HG03442 (cell line): Measurements from ENCODE around the gene ABL1.
A peak's percentile ranks its signal among the peaks of the same experiment; 100 is the strongest.

Experiments
- ATAC-seq: cut with Tn5 transposase; IDR thresholded peaks from one replicate; pipeline ENCODE4 v1.9.1; 2021; ENCODE audit warnings: mild to moderate bottlenecking, moderate library complexity; ENCODE audit not compliant: unreplicated experiment

The ABL1 gene

DNA sequence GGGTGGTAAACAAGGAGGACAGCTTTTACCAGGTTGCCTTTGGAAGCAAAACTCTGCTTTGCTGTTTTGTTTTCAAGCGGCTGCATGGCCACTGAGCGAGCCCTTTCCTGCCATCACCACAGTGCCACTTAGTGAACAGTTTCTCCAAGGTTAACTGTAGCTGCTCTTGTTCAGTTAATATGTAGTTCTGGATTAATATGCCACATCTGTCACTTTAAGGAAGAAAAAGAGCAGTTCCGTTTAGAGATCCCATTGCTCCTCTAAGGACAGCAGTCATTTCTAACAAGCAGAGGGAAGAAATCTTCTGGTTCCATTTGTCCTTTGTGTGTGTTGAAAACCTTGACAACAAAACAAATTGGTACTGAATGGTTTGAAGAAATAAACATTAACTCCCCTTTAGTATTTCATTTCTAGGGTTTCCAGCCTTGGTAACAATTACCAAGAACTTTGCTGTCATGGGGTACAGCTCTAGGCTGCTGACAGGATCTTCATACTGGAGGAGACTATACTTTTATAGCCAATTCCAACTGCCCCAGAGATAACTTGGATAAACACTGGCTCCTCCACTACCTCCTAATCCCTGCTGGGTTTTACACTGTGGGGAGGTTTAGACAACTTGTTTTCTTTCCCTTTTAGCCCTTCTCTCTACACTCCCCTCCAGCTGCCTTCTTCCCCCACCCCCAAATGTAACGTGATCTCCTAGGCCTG, 10.3 kb upstream of the ABL1 start:
- ATAC-seq, result no peak

DNA sequence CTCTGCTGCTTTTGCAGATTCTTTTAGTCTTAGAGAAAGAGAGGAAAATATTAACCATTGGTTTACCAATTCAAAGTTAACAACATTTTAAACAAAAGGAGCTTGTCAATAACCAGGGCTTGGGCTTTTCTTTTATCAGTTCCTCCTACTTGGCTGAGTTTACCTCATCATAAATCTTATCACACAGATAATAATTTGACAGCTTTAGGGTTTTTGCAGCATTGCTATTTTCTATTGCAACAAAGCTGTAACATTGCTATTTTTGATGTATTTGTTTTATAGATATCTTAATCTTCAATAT, 9.8 kb upstream of the ABL1 start:
- ATAC-seq, result no peak

DNA sequence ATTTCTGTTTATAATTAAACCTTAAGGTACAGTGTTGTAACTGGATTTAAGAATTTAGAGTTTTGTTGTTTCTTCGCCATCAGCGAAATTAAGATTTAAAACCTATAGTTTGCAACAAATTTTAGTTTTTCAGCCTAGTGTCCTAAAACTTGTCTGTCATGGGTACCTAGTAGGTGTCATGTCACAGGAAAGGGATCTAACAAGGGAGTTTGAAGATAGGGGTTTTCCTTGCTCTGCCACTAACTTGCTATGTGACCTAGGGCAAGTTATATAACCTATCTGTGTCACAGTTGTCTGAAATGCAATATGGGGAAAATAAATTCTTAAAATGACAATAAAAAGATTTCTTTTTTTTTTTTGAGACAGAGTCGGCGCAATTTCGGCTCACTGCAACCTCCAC, 9.2 kb upstream of the ABL1 start:
- ATAC-seq, result no peak

DNA sequence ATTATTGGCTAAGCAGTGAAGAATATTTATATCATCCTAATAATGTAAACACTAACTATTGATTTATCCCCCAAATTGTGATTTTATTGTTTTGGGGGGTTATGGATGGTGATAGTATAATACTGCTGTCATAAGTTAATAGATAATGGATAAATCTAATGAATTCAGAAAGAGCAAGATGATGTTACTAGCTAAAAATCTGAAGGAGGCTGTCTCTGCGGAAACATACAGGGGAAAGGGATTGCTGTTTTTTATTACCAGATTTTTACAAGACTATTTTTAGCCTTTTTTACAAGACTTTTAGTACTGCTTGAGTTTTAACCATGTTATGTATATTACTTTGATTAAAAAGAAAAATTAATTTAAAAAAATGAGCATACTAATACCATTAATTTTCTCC, 5.3 kb upstream of the ABL1 start:
- no peak for ATAC-seq

DNA sequence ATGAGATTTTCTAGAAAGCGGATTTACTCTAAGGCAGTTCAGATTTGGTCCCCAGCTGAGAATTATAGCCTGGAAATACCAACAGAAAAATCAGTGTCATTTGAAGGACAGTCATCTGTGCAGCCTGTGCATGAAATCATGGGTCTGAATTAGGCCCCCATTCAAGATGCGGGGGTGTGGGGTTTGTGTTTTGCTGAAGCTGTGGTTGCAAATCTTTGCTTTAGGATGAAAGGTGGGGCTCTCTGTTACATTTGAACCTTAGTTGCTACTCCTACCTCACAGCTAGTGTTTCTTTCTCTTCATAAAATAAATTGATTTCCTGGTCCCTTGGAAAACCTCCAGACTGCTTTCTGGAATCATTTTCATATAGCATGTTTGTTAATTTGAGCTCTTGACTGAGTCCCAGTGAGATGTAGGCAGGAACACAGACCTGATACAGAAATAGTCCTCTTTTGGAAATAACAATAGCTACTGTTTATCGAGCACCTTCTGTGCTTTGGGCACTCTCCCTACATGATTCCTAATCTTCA, 4.8 kb upstream of the ABL1 start:
- no peak for ATAC-seq

DNA sequence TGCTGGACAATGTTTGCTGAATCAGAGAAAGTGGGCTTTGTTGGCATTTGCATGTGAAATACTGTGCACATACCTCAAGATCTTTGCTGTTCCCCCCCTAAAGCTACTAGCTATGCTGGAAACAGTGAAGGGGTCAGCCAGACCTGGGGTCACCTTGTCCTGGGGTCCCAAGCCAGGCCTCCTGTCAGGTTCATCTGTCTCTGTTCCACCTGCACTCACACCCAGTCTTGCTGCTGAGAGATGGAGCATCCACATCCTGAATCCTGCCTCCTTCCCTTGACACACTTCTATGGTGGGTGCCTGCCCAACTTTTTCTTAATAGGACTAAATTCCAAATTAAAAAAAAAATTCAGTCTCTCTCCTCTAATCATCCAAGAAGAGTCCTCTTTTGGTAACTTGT, 4.0 kb upstream of the ABL1 start:
- ATAC-seq, result no peak

DNA sequence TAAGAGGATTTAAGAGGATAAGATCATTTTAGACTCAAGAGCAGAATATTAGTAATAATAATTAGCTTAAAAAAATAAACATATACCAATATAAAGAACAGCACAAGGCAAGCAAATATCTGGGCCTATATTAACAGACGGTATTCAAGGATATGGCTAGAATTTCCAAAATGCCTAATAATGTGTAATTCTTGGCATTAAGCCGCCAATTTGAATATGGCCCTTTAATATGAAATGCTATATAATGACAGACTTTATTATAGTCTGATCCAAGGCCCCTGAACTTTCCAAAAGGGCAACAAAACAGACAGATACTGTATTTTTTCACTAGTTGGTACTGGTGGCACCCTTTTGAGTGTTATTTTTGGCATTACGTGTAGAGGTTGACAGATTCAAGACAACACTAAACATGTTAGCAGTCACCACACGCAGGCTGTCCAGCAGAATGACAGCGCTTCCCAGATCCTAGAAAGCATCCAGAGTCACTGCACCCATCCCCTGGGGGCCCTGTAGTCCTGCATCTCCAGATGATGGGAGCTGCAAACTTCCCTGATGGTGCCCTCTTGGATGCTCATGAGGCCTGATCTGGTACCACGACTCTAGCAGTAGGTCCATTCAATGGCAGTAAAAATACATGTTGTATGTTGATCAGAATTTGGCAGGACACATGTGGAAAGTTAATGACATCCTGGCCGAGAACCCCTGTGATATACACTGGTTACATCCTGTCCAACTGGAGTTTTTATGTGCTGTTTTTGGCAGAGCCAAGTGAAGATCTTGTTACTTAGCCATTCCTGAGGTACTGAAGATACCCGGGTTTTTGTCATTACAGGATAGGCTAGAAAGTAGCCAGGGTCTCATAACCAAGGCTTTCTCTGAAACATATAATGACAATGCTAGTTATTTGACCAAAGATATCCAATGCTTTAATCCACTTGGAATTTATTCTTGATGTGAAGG, 1.7 kb upstream of the ABL1 start:
- no peak for ATAC-seq

DNA sequence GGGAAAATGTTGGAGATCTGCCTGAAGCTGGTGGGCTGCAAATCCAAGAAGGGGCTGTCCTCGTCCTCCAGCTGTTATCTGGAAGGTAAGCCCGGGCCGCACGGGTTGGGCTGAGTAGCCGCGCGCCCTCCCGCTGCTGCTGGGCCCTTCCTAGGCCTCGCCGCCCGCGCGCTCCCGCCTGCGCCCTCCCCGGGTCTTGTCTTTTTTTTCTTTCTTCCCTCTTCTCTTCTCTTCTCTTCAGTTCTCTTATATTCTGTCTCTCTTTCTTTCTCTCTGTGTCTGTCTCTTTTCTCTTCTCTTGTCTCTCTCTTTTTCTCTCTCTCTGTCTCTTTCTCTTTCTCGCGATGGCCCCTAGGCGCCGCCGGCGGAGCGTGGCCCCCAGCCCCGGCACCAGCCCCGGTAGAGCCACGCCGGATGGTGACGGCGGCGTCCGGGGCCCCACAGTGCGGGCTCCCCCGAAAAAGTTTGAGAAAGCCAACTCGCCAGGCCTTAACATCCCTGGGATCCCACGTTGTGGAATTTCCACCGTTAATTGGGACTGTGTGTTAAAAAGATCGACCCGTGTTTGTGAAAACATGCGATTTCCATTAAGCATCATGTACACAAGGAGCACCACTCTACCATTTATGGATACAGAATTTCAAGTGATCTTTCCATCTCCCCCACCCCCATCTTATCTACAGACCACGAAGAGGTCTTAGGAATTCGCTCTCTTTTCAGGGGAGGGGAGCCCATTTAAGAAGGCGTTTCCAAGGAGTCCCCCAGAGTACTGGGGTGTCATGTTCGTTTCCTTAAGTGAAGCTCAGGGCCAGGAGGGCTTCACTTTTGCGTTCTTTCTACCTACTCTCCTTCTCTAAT, 616 bp downstream of the ABL1 start:
- peak; percentile 24 for ATAC-seq

DNA sequence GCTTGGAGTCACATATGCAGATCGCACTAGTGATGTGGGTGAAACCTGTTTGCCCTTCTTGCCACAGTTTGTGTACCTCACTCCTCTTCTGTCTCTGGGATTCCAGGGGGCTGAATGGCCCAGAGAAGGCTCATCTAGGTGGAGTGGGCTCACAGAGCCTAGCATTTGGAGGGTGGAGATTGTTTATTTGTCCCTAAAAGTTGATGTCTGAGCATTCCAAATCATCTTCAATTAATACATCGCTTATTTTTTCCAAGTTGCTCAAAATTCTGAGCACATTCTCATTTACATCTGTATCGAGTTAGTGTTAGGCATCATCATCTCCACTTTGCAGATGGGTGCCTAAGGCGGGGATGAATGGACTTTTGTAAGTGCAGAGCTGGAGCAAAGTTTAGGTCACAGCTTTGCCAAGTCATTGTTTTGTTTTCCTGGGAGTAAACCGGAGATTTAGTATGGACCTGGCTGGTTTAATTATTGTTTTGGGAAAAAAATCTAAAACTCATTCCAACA, 2.0 kb downstream of the ABL1 start:
- ATAC-seq, result no peak

DNA sequence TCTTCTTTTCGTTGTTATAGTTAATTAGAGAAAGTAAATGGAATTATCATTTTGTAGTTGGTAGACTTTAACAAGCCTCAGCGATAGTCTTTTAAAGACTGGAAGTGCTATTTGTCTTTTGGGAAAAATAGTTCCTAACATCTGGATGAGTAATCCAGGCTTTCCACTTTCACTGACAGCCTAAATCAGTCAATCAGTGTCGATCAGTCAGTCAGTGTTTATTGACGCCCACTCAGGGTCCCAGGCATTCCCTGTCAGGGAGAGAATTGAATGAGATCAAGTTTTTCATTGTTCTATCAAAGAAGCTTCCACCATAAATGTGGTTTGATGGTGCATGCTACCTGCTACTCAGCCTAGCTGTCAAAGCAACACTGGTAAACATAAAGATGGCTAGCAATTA, 2.6 kb downstream of the ABL1 start:
- ATAC-seq, result no peak

DNA sequence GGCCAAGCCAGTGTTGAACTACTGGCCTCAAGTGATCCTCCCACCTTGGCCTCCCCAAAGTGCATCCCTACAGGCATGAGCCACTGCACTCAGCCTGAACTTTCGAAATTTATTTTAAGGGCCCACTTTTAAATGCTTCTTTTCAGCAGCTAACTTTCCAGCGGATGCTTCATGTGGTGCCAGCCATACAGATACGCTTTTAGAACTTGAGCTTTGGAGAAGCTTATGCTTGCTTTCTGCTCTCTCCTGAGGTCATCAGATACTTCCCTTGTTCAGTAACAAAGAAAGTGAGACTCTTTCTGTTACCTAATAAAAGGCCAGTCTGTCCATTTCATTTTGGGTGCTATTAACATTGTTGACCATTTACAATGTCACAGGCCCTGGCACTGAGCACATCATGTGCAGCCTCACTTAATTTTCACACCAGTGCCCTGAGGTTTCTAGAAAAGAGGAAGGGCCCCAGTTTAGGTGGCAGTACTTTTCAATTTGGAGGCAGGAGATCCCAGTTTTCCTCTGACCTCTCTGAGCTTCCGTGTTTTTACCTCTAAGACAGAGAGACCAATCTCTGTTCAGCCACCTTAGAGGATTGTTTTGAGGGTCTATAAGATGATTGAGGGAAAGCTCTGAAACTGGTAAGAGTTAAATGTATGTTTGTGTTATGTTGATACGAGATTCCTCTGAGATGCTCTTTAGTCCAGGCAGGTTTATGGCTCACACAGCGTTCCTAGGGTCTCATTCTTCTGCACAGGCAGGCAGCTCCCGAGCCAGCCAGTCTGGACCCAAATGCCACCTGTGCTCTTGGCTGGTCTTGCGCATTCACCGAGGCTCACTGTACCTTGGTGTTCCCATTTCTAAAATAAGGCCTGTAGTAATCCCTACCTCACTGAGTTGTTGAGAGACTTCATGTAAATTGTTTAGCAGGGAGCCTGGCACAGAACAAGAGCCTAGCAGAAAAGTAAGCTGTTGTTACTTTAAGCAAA, 4.4 kb downstream of the ABL1 start:
- no peak for ATAC-seq

DNA sequence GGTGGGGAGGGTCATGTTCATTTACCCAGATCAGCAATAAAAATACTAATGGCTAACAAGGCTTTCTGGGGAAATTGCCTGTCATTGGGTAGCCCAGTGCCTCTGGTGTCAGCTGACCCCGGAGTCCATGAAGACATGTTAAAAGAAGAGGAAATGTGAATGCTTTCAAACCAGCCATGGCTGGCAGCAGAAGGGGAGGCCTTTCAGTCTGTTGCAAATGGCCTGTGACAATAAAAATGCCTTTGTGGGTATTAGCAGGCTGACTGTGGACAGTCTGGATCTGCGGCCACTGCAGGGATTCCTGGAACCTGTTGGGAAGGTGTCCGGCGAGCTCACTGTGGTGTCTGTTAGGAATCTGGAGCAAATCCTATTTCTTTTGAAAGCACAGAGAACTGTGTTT, 7.5 kb downstream of the ABL1 start:
- ATAC-seq, result no peak

DNA sequence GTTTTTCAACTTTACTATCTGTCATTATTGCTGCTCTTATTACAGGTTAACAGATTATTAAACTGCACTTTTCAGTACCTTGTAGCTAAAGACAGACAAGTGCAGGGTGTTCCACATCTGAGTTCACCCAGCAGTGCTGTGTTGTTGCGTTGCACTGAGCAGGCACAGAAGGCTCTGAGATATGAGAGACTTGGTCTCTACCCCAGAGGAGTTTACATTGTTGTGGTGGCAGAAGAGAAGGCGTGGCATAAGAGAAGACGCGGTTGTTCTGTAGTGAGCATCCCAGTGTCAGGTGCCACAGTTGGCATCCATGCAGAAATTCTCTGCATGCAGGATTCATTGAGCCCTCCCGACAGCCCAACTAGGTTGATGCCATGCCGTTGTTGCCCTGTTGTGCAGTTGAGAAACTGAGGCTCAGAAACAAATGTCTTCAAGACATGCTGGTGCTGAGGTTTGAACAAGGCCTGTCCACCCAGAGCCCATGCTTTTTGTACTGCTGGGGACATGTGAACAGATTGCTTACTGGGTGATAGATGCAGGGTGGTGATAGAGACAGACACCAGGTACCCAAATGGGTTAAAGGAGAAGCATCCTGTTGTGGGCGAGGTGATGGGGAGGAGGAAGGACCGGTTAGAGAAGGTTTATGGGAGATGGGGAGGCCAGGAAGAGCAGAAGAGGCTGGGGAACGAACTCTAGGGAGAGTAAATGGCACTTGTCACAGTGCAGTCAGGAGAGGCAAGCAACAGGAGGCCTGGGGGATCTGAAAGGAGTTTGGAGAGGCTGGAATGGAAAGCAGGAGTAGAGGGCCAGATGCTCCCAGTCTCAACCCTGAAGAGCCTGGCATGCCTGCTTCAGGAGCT, 8.2 kb downstream of the ABL1 start:
- no peak for ATAC-seq

DNA sequence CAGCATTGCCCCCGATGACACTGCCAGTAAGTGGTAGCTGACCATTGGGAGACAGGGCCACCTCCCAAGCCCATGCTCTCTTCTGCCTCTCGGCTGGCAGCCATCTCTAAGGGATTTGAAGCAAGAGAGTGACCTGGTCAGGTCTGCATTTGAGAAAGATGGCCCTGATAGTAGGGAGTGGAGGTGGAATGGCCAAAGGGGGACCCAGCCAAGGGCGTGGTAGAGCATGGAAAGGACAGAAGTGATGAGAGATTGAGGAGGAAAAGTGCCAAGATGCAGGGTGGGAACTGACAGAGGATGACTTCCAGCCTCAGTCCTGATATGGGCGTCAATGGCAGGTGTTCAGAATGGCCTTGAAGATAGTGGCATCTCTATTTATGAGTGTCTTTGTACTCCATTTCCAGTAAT, 9.0 kb downstream of the ABL1 start:
- no peak for ATAC-seq

DNA sequence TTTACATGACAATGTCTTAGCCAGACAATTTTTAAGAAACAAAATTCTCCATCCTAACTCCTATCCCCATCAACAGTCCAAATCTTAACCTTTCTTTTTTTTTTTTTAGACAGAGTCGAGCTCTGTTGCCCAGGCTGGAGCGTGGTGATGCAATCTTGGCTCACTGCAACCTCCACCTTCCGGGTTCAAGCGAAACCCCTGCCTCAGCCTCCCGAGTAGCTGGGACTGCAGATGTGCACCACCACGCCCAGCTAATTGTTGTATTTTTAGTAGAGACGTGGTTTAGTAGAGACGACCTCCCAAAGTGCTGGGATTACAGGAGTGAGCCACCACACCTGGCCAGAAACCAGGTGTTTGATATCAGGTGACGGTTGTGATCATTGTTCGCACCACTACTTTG, 10.2 kb downstream of the ABL1 start:
- no peak for ATAC-seq

DNA sequence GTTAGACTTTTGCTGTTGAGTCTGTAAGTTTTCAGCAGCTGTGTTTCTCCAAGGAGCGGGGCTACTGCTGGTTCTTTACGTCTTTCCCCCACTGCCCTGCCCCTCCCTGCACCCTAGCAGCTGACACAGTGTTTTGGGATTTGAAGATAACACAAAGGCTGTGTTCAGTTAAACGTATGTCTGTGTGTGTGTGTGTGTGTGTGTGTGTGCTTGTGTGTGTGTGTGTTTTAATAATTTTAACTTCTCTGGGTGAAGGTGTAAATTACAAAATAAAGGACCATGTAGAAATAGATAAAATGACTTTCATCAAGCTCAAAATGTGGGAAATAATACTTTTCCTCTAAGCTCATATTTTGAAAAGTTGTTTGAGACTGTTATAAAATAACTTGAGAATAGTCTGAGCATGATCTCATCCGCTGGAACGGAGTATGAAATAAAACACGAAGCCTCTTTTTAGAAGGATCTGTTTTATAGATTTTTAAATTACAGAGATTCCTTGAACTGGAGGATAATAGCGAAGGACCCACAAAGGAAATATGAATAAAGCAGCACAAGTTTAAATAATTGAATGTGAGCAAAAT, 10.9 kb downstream of the ABL1 start:
- no peak for ATAC-seq

DNA sequence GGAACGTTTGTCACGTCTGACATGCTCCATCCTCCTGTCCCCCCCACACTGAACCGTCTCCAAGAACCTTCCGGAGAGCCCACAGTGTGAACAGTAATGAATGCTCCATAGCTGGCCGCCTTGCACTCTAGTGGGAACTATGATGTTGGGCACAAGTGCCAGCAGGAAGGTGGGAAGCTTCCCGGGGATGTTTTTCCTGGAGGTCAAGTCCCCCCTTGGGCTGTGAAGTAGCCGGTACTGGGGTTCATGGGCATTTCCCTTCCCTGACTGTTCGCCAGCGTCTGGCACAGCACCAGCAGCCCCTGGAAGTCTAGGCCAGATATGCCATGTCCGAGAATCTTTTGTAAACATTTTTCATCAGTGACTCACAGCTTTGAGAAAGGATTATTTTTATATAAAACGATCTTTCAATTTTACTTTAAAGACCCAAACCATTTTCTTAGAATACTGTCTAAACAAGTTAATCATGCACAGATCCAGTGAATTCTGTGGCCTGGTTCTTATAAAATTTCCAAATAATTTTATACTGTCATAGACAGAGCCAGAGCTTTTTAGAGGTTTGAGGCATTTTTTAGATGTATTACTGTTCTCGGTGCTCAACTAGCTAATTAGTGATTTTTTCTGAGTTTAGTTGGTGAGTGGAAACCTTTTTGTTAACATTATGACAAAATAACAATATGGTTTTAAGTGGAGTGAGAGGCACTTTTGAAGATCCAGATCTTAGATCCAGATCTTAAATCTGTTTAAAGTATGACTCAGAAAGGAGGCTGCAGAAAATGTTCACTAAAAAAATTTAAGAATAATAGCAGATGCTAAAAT, 11.6 kb downstream of the ABL1 start:
- ATAC-seq, result no peak
